Natural killer cell (primary cell): ENCODE results near the gene OR1A1. TPM values are rescaled to one million over a fixed set of nuclear protein-coding genes. Genes with fewer than 3 reads are reported as not detected.
"Not testable (repeated sequence)": the region's sequence is repeated elsewhere in the genome, so short reads cannot be mapped to it uniquely, and the experiment has no call there.

Experiments
- ATAC-seq, 3 donors: fragments of 150-1000 bp in 2 of 3; fragments of 200-7000 bp in 1 of 3; cut with Tn5 transposase; 1 replicate in 1 of 3; 2 replicates in 2 of 3; pipeline ENCODE4 v1.10.0; 2021; ENCODE audit warnings: mild to moderate bottlenecking in 2 of 3, moderate library complexity in 2 of 3
- DNase-seq, 2 donors: peaks; one replicate each; pipeline versions ENCODE4 v3.0.0 to v3.0.0-alpha.2; 2013 to 2021; ENCODE audit warnings: mixed read lengths in 1 of 2
- H3K27ac ChIP-seq: one replicate; pipeline ENCODE4 v1.5.1; 2013; ENCODE audit warnings: mild to moderate bottlenecking, low read length
- H3K27me3 ChIP-seq: one replicate; pipeline ENCODE4 v1.6.1; 2013; ENCODE audit warnings: low read length; ENCODE audit not compliant: control insufficient read depth, insufficient read depth
- H3K36me3 ChIP-seq: one replicate; pipeline ENCODE4 v1.6.1; 2013; ENCODE audit warnings: low read length; ENCODE audit not compliant: control insufficient read depth, insufficient read depth
- H3K4me1 ChIP-seq: one replicate; pipeline ENCODE4 v1.6.1; 2013; ENCODE audit warnings: low read length; ENCODE audit not compliant: control insufficient read depth, insufficient read depth
- H3K4me3 ChIP-seq: one replicate; pipeline ENCODE4 v1.5.1; 2013; ENCODE audit warnings: low read length
- H3K9me3 ChIP-seq: one replicate; pipeline ENCODE4 v1.6.1; 2013; ENCODE audit warnings: low read length; ENCODE audit not compliant: control insufficient read depth, insufficient read depth
- H3K27ac Mint-ChIP-seq, 2 donors: one replicate each; pipeline ENCODE4 v1.8.0; 2022; ENCODE audit warnings: mild to moderate bottlenecking in 2 of 2, mixed read lengths in 2 of 2, moderate library complexity in 1 of 2
- H3K27me3 Mint-ChIP-seq, 2 donors: one replicate each; pipeline ENCODE4 v1.8.0; 2022; ENCODE audit warnings: low read depth in 2 of 2, mixed read lengths in 2 of 2
- H3K36me3 Mint-ChIP-seq: one replicate; pipeline ENCODE4 v1.8.0; 2022; ENCODE audit warnings: mixed read lengths
- H3K4me1 Mint-ChIP-seq, 2 donors: one replicate each; pipeline ENCODE4 v1.8.0; 2022; ENCODE audit warnings: mixed read lengths in 2 of 2
- H3K4me3 Mint-ChIP-seq: one replicate; pipeline ENCODE4 v1.8.0; 2022; ENCODE audit warnings: mild to moderate bottlenecking, moderate library complexity, mixed read lengths
- H3K9me3 Mint-ChIP-seq, 2 donors: one replicate each; pipeline ENCODE4 v1.8.0; 2022; ENCODE audit warnings: mixed read lengths in 2 of 2
- CTCF ChIP-seq: fragments of 200-600 bp; IDR thresholded peaks from one replicate; pipeline ENCODE4 v1.8.0; 2022; ENCODE audit warnings: antibody characterized with exemption
- WGBS: methylation state at CpG from one replicate; pipeline ENCODE4 v1.1.7; 2013; ENCODE audit warnings: missing lambda C conversion rate; ENCODE audit not compliant: insufficient coverage; 5-methylcytosine and 5-hydroxymethylcytosine counted together
- intact Hi-C: fragments of 100-400 bp; cut with micrococcal nuclease; formaldehyde crosslinking; loops from one replicate; pipeline ENCODE4 v1.14.2; 2022
- total RNA-seq, 4 donors: library from RNA; stranded (reverse); fragments of 120-200 nt in 1 of 4; gene quantifications; one replicate each; pipeline versions ENCODE4 v1.2.3 to v1.2.4, GENCODE V29; 2013 to 2022

The OR1A1 gene
- total RNA-seq, 3 donors from 2014 or later (not counting 1 experiment from before 2014, with no cell fraction given) = not detected

- H3K27ac Mint-ChIP-seq = no peak overlapping the region
- Histone ChIP-seq H3K27me3 (no peaks in the 10 kb centered on the region), H3K4me1 (no peaks in the 10 kb centered on the region), H3K9me3 (no peaks in the 10 kb centered on the region), H3K36me3 (no peaks in the 10 kb centered on the region), H3K4me3 (no peak overlapping the region), H3K27ac (no peak overlapping the region)
- H3K4me1 Mint-ChIP-seq = no peaks in the 10 kb centered on the region
- no peaks in the 10 kb centered on the region for H3K9me3 Mint-ChIP-seq
- no peak for ATAC-seq
- H3K36me3 Mint-ChIP-seq = no peaks in the 10 kb centered on the region
- no peak for DNase-seq
- peaks cover 10 to 12% of the 10 kb centered on the region in 2 donors for H3K27me3 Mint-ChIP-seq
- no peak for TF ChIP-seq CTCF
- WGBS = 97% methylated on average over 6 of the region's 6 CpGs
- no peak overlapping the region for H3K4me3 Mint-ChIP-seq
- intact Hi-C loops = no loop called here
Observed at GRCh38 chr17:3208484-3208883, 1.0 kb downstream of the OR1A1 start.

DNA sequence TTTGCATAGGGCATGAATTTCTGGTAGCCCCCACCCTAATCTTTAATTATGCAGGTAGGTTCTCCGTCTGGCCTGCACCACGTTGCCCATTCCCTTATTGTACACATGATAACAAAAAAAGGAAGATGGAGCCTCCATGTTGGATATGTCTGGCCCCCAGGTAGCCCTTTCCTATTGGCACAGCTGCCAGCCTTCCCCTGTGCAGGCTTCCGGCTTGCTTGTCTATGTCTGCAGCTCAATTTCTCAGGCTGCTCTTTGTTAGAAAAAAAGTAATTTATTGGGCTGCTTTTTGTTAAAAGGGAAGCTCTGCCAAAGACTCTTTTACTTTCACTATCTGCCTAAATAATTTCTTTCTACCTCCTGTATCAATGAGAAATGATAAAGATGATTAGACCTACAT lies 5.5 kb downstream of the OR1A1 start:
- Histone ChIP-seq H3K27ac (no peak overlapping the region), H3K27me3 (no peaks in the 10 kb centered on the region), H3K36me3 (no peaks in the 10 kb centered on the region), H3K4me1 (no peaks in the 10 kb centered on the region), H3K4me3 (no peak overlapping the region), H3K9me3 (no peaks in the 10 kb centered on the region)
- Mint-ChIP-seq H3K4me3 (no peak overlapping the region), H3K4me1 (no peaks in the 10 kb centered on the region), H3K27ac (no peak overlapping the region), H3K27me3 (peaks cover 0 to 11% of the 10 kb centered on the region in 2 donors), H3K9me3 (no peaks in the 10 kb centered on the region), H3K36me3 (no peaks in the 10 kb centered on the region)
- DNase-seq = no peak
- intact Hi-C loops = no loop called here
- ATAC-seq = no peak
- TF ChIP-seq CTCF = no peak
- 60% methylated on average over 3 of the region's 3 CpGs for WGBS

- no peak overlapping the region for H3K27ac Mint-ChIP-seq
- no peaks in the 10 kb centered on the region for H3K36me3 Mint-ChIP-seq
- no peak for TF ChIP-seq CTCF
Observed at GRCh38 chr17:3213587-3213986, 6.1 kb downstream of the OR1A1 start.

DNA sequence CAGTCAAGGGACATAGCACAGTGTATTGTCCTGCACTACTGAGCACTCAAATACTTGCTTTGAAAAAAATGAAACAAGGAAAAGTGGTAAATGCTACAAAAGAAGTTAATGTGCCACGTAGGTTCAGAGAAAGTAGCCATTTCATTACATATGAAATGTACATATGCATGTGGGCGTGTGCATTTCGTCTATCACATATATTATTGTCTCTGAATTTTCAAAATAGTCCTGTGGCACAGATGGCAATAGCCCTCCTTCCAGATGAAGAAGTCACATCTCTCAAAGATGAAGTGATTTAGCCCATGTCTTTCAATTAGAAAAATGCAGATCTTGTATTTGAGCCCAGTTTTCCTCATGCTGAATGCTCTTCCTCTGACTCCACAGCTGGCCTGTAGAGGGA lies 12.5 kb downstream of the OR1A1 start:
- H3K9me3 ChIP-seq, H3K9me3 Mint-ChIP-seq, H3K27me3 Mint-ChIP-seq, intact Hi-C loops, H3K27ac ChIP-seq, H3K27me3 ChIP-seq, H3K36me3 Mint-ChIP-seq, H3K27ac Mint-ChIP-seq, H3K4me1 ChIP-seq, DNase-seq, H3K4me3 ChIP-seq, H3K4me3 Mint-ChIP-seq, H3K36me3 ChIP-seq, ATAC-seq: not testable (repeated sequence)
- H3K4me1 Mint-ChIP-seq = peaks cover 9 to 21% of the 10 kb centered on the region in 2 donors
- 88% methylated on average over 3 of the region's 3 CpGs for WGBS

More at GRCh38 chr17:3213587-3213986, 6.1 kb downstream of the OR1A1 start:
- DNase-seq (no peak), ATAC-seq (no peak)
- Mint-ChIP-seq H3K4me1 (no peaks in the 10 kb centered on the region), H3K9me3 (no peaks in the 10 kb centered on the region), H3K27me3 (peaks cover 0 to 11% of the 10 kb centered on the region in 2 donors), H3K4me3 (no peak overlapping the region)
- Histone ChIP-seq H3K9me3 (no peaks in the 10 kb centered on the region), H3K4me1 (no peaks in the 10 kb centered on the region), H3K4me3 (no peak overlapping the region), H3K36me3 (no peaks in the 10 kb centered on the region), H3K27me3 (no peaks in the 10 kb centered on the region), H3K27ac (no peak overlapping the region)
- 69% methylated on average over 6 of the region's 6 CpGs for WGBS
- intact Hi-C loops = no loop called here
